D721Med (cell line): Measurements from ENCODE around the gene DTD2.

Experiments used
- DNase-seq: peaks from one replicate; pipeline ENCODE4 v3.0.0; 2011; ENCODE audit warnings: low spot score; ENCODE audit not compliant: insufficient read length
- FAIRE-seq: peaks from 2 replicates; lab custom pipeline; 2011; peaks lifted over from hg19 to GRCh38; lab: Jason Lieb, UNC
- CTCF ChIP-seq: IDR thresholded peaks from 2 replicates; pipeline ENCODE4 v1.5.1; 2012; ENCODE audit warnings: mild to moderate bottlenecking, control low read depth; ENCODE audit not compliant: insufficient read depth; ENCODE audit errors: missing control alignments

Gene DTD2

GRCh38 chr14:31486764-31487163 is 29.5 kb upstream of the DTD2 start:
- no peak for FAIRE-seq
- no peak for DNase-seq
- no peak for TF ChIP-seq CTCF

- DNase-seq (no peak), FAIRE-seq (no peak)
- no peak for TF ChIP-seq CTCF
Measured at GRCh38 chr14:31484754-31485153, 27.4 kb upstream of the DTD2 start.

GRCh38 chr14:31480156-31480555 is 22.9 kb upstream of the DTD2 start:
- FAIRE-seq (no peak), DNase-seq (no peak)
- TF ChIP-seq CTCF, result no peak

- TF ChIP-seq CTCF, result no peak
- DNase-seq, result no peak
- no peak for FAIRE-seq
Measured at GRCh38 chr14:31479027-31479426, 21.7 kb upstream of the DTD2 start.

GRCh38 chr14:31477248-31477647 is 19.9 kb upstream of the DTD2 start:
- FAIRE-seq, result no peak
- DNase-seq, result no peak
- TF ChIP-seq CTCF, result no peak

GRCh38 chr14:31476131-31476866 is 19.0 kb upstream of the DTD2 start:
- FAIRE-seq (no peak), DNase-seq (no peak)
- no peak for TF ChIP-seq CTCF

- no peak for FAIRE-seq
- no peak for TF ChIP-seq CTCF
- DNase-seq, result no peak
Measured at GRCh38 chr14:31466554-31466953, 9.2 kb upstream of the DTD2 start.
